Fibroblast of lung (primary cell): ENCODE data around the gene ATRNL1. TPM values are rescaled to one million over a fixed set of nuclear protein-coding genes. Genes with fewer than 3 reads are reported as not detected.
"Not testable (repeated sequence)": the region's sequence is repeated elsewhere in the genome, so short reads cannot be mapped to it uniquely, and the experiment has no call there.

Source experiments
- DNase-seq, 2 donors: peaks; one replicate each; pipeline versions ENCODE4 v3.0.0 to v3.0.0-alpha.2; 2010; ENCODE audit warnings: low read depth in 2 of 2
- H2AFZ ChIP-seq: 2 replicates; pipeline ENCODE4 v1.5.1; 2012; ENCODE audit warnings: low read length, control low read depth, inconsistent platforms
- H3K27ac ChIP-seq: 2 replicates; pipeline ENCODE4 v1.5.1; 2011; ENCODE audit warnings: low read length, control low read depth; ENCODE audit not compliant: insufficient read depth
- H3K27me3 ChIP-seq: 2 replicates; pipeline ENCODE4 v1.5.1; 2011; ENCODE audit warnings: mild to moderate bottlenecking, low read length; ENCODE audit not compliant: control insufficient read depth, insufficient read depth
- H3K36me3 ChIP-seq: 2 replicates; pipeline ENCODE4 v1.5.1; 2011; ENCODE audit warnings: low read length; ENCODE audit not compliant: control insufficient read depth, insufficient read depth
- H3K4me1 ChIP-seq: 2 replicates; pipeline ENCODE4 v1.5.1; 2011; ENCODE audit warnings: low read length; ENCODE audit not compliant: control insufficient read depth, insufficient read depth; ENCODE audit errors: extremely low read depth
- H3K4me2 ChIP-seq: 2 replicates; pipeline ENCODE4 v1.5.1; 2011; ENCODE audit warnings: low read length, control low read depth; ENCODE audit not compliant: insufficient read depth; ENCODE audit errors: extremely low read depth
- H3K4me3 ChIP-seq, 4 experiments: fragments of 200-600 bp in 1 of 4; sonication (generic) in 1 of 4; replicated peaks in 1 of 4; 2 replicates each; pipeline ENCODE4 v1.5.1; 2011 to 2016; ENCODE audit warnings: low read length in 4 of 4, low read depth in 3 of 4, mild to moderate bottlenecking in 3 of 4, control low read depth in 2 of 4, inconsistent platforms in 1 of 4, mixed read lengths in 1 of 4; ENCODE audit not compliant: insufficient read depth in 1 of 4; ENCODE audit errors: control extremely low read depth in 1 of 4
- H3K79me2 ChIP-seq: 2 replicates; pipeline ENCODE4 v1.5.1; 2012; ENCODE audit warnings: mild to moderate bottlenecking, low read length, inconsistent platforms; ENCODE audit not compliant: control insufficient read depth, insufficient read depth
- H3K9ac ChIP-seq: 2 replicates; pipeline ENCODE4 v1.5.1; 2011; ENCODE audit warnings: mild to moderate bottlenecking, low read length, control low read depth; ENCODE audit not compliant: insufficient read depth
- H3K9me3 ChIP-seq: 2 replicates; pipeline ENCODE4 v1.5.1; 2012; ENCODE audit warnings: low read depth, low read length; ENCODE audit not compliant: control insufficient read depth, insufficient read depth
- H4K20me1 ChIP-seq: 2 replicates; pipeline ENCODE4 v1.5.1; 2011; ENCODE audit warnings: low read length; ENCODE audit not compliant: control insufficient read depth, insufficient read depth; ENCODE audit errors: extremely low read depth
- EZH2 ChIP-seq: IDR thresholded peaks from 2 replicates; pipeline ENCODE4 v1.5.1; 2012; ENCODE audit warnings: low read length, control low read depth, mild to moderate bottlenecking; ENCODE audit errors: missing control alignments
- polyA plus RNA-seq, 2 donors: library from polyadenylated mRNA; depleted of rRNA in 1 of 2; stranded (reverse) in 1 of 2; unstranded in 1 of 2; fragments of >200 nt; gene quantifications; 2 replicates each; pipeline ENCODE4 v1.2.1, GENCODE V29; 2011 to 2012; ENCODE audit warnings: missing spikeins in 1 of 2
- total RNA-seq: library from RNA; depleted of rRNA; stranded (reverse); fragments of >200 nt; gene quantifications from 2 replicates; pipeline ENCODE4 v1.2.1, GENCODE V29; 2014
- TF ChIP-seq, protein P1 (sequence below), 2 donors: IDR thresholded peaks in 1 of 2; conservative IDR thresholded peaks in 1 of 2; 1 replicate in 1 of 2; 2 replicates in 1 of 2; pipeline ENCODE4 v1.5.1; 2011 to 2012; ENCODE audit warnings: low read length in 2 of 2, control low read depth in 1 of 2, inconsistent platforms in 1 of 2, low read depth in 1 of 2, mild to moderate bottlenecking in 1 of 2

ATRNL1 gene
- total and polyA plus RNA-seq, 2 donors (not counting 1 experiment from before 2014, with no cell fraction given), result 0.33 TPM

- Histone ChIP-seq H3K4me3 (no peak overlapping the region), H3K36me3 (no peaks in the 10 kb centered on the region), H4K20me1 (no peaks in the 10 kb centered on the region), H3K9me3 (no peaks in the 10 kb centered on the region), H2AFZ (no peak overlapping the region), H3K27ac (no peak overlapping the region), H3K4me2 (no peak overlapping the region), H3K79me2 (no peaks in the 10 kb centered on the region), H3K27me3 (no peaks in the 10 kb centered on the region), H3K4me1 (no peaks in the 10 kb centered on the region), H3K9ac (no peak overlapping the region)
- DNase-seq, result peak in 1 of 2 donors; percentile 14
- TF ChIP-seq EZH2, result no peak
- TF ChIP-seq, protein P1, sequence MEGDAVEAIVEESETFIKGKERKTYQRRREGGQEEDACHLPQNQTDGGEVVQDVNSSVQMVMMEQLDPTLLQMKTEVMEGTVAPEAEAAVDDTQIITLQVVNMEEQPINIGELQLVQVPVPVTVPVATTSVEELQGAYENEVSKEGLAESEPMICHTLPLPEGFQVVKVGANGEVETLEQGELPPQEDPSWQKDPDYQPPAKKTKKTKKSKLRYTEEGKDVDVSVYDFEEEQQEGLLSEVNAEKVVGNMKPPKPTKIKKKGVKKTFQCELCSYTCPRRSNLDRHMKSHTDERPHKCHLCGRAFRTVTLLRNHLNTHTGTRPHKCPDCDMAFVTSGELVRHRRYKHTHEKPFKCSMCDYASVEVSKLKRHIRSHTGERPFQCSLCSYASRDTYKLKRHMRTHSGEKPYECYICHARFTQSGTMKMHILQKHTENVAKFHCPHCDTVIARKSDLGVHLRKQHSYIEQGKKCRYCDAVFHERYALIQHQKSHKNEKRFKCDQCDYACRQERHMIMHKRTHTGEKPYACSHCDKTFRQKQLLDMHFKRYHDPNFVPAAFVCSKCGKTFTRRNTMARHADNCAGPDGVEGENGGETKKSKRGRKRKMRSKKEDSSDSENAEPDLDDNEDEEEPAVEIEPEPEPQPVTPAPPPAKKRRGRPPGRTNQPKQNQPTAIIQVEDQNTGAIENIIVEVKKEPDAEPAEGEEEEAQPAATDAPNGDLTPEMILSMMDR (conservative IDR thresholded peaks at IDR 0.05 in 1 of 2, IDR thresholded peaks at IDR 0.05 in 1 of 2; ENCODE audit: low read depth in 1 of 2, low read length in 2 of 2), result no peak
Measured at GRCh38 chr10:115335366-115335765, 242.2 kb downstream of the ATRNL1 start.

- Histone ChIP-seq H3K9ac (no peak overlapping the region), H3K27me3 (no peaks in the 10 kb centered on the region), H3K27ac (no peak overlapping the region), H3K79me2 (no peaks in the 10 kb centered on the region), H3K4me2 (no peak overlapping the region), H3K9me3 (no peaks in the 10 kb centered on the region), H2AFZ (no peak overlapping the region), H3K4me3 (no peak overlapping the region), H3K4me1 (no peaks in the 10 kb centered on the region), H3K36me3 (no peaks in the 10 kb centered on the region), H4K20me1 (no peaks in the 10 kb centered on the region)
- TF ChIP-seq EZH2, result no peak
- TF ChIP-seq, protein P1 (conservative IDR thresholded peaks at IDR 0.05 in 1 of 2, IDR thresholded peaks at IDR 0.05 in 1 of 2; ENCODE audit: low read depth in 1 of 2, low read length in 2 of 2), result peak; percentile 59 to 79
- peak; percentile 63 to 82 for DNase-seq
Measured at GRCh38 chr10:115355162-115355760, 262.1 kb downstream of the ATRNL1 start.

- H3K4me2 ChIP-seq, DNase-seq, H3K27ac ChIP-seq: not testable (repeated sequence)
Measured at GRCh38 chr10:115367920-115368319, 274.8 kb downstream of the ATRNL1 start.

More at GRCh38 chr10:115367920-115368319, 274.8 kb downstream of the ATRNL1 start:
- H4K20me1 ChIP-seq, H3K36me3 ChIP-seq, H3K9ac ChIP-seq, H3K4me3 ChIP-seq, H3K4me1 ChIP-seq, H3K9me3 ChIP-seq, H3K79me2 ChIP-seq, H3K27me3 ChIP-seq, H2AFZ ChIP-seq: not testable (repeated sequence)
